Measurements from ENCODE around the gene SLC44A3. TPM values are rescaled to one million over a fixed set of nuclear protein-coding genes. Genes with fewer than 3 reads are reported as not detected.

Gene SLC44A3
- total RNA-seq, 1 donor from 2014 or later, result 2.6 TPM

GRCh38 chr1:94784190-94784515, 36.0 kb upstream of the SLC44A3 start:
- no peaks in the 10 kb centered on the region for H3K9me3 ChIP-seq (ENCODE audit: control insufficient read depth in 3 of 3, low read length in 3 of 3)
- peaks cover 4 to 8% (median 7%) of the 10 kb centered on the region in 3 donors for H3K4me1 ChIP-seq (ENCODE audit: control insufficient read depth in 3 of 3, insufficient read depth in 3 of 3, low read length in 3 of 3)
- H3K9ac ChIP-seq (ENCODE audit: low read depth in 1 of 3, low read length in 3 of 3), result no peak overlapping the region
- H3K27ac ChIP-seq (ENCODE audit: low read depth, low read length), result peak overlapping the region; percentile 51
- peak overlapping the region in 1 of 3 donors; percentile 13 for H3K4me3 ChIP-seq (ENCODE audit: low read length in 3 of 3)
- H3K36me3 ChIP-seq (ENCODE audit: control insufficient read depth in 3 of 3, insufficient read depth in 3 of 3, low read length in 3 of 3), result no peaks in the 10 kb centered on the region
- H3K27me3 ChIP-seq (ENCODE audit: control insufficient read depth in 3 of 3, insufficient read depth in 3 of 3, low read length in 3 of 3), result peaks cover 0 to 3% (median 0%) of the 10 kb centered on the region in 3 donors

DNA sequence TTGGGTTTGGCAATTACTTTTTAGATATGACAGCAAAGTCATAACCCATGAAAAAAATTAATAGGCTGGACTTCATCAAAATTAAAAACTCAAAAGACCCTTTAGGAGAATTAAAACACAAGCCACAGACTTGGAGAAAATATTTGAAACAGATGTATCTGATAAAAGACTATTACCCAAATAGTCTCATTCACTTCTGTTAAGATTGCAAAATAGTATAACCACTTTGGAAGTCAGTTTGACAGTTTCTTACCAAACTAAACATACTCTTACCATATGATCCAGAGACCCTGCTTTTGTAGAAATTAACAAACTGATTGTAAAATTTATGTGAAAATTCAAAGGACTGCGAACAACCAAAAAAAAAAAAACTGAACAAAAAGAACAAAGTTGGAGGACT, 32.5 kb upstream of the SLC44A3 start:
- Histone ChIP-seq H3K27me3 (ENCODE audit: control insufficient read depth in 3 of 3, insufficient read depth in 3 of 3, low read length in 3 of 3) (no peaks in the 10 kb centered on the region), H3K36me3 (ENCODE audit: control insufficient read depth in 3 of 3, insufficient read depth in 3 of 3, low read length in 3 of 3) (no peaks in the 10 kb centered on the region), H3K4me3 (ENCODE audit: low read length in 3 of 3) (no peak overlapping the region), H3K9ac (ENCODE audit: low read depth in 1 of 3, low read length in 3 of 3) (no peak overlapping the region), H3K27ac (ENCODE audit: low read depth, low read length) (no peak overlapping the region), H3K4me1 (ENCODE audit: control insufficient read depth in 3 of 3, insufficient read depth in 3 of 3, low read length in 3 of 3) (peaks cover 7 to 14% (median 7%) of the 10 kb centered on the region in 3 donors), H3K9me3 (ENCODE audit: control insufficient read depth in 3 of 3, low read length in 3 of 3) (no peaks in the 10 kb centered on the region)

GRCh38 chr1:94790246-94790645, 29.9 kb upstream of the SLC44A3 start:
- Histone ChIP-seq H3K4me3 (ENCODE audit: low read length in 3 of 3) (no peak overlapping the region), H3K9me3 (ENCODE audit: control insufficient read depth in 3 of 3, low read length in 3 of 3) (no peaks in the 10 kb centered on the region), H3K27me3 (ENCODE audit: control insufficient read depth in 3 of 3, insufficient read depth in 3 of 3, low read length in 3 of 3) (no peaks in the 10 kb centered on the region), H3K27ac (ENCODE audit: low read depth, low read length) (no peak overlapping the region), H3K4me1 (ENCODE audit: control insufficient read depth in 3 of 3, insufficient read depth in 3 of 3, low read length in 3 of 3) (peaks cover 4 to 16% (median 7%) of the 10 kb centered on the region in 3 donors), H3K9ac (ENCODE audit: low read depth in 1 of 3, low read length in 3 of 3) (no peak overlapping the region), H3K36me3 (ENCODE audit: control insufficient read depth in 3 of 3, insufficient read depth in 3 of 3, low read length in 3 of 3) (no peaks in the 10 kb centered on the region)

GRCh38 chr1:94790670-94791069, 29.5 kb upstream of the SLC44A3 start:
- H3K27ac ChIP-seq (ENCODE audit: low read depth, low read length), result no peak overlapping the region
- H3K27me3 ChIP-seq (ENCODE audit: control insufficient read depth in 3 of 3, insufficient read depth in 3 of 3, low read length in 3 of 3), result no peaks in the 10 kb centered on the region
- no peak overlapping the region for H3K9ac ChIP-seq (ENCODE audit: low read depth in 1 of 3, low read length in 3 of 3)
- no peaks in the 10 kb centered on the region for H3K9me3 ChIP-seq (ENCODE audit: control insufficient read depth in 3 of 3, low read length in 3 of 3)
- H3K4me1 ChIP-seq (ENCODE audit: control insufficient read depth in 3 of 3, insufficient read depth in 3 of 3, low read length in 3 of 3), result peaks cover 4 to 16% (median 7%) of the 10 kb centered on the region in 3 donors
- no peaks in the 10 kb centered on the region for H3K36me3 ChIP-seq (ENCODE audit: control insufficient read depth in 3 of 3, insufficient read depth in 3 of 3, low read length in 3 of 3)
- H3K4me3 ChIP-seq (ENCODE audit: low read length in 3 of 3), result no peak overlapping the region

GRCh38 chr1:94792473-94793295, 27.5 kb upstream of the SLC44A3 start:
- H3K4me3 ChIP-seq (ENCODE audit: low read length in 3 of 3), result peak overlapping the region in 1 of 3 donors; percentile 25
- peaks cover 4 to 16% (median 7%) of the 10 kb centered on the region in 3 donors for H3K4me1 ChIP-seq (ENCODE audit: control insufficient read depth in 3 of 3, insufficient read depth in 3 of 3, low read length in 3 of 3)
- no peaks in the 10 kb centered on the region for H3K9me3 ChIP-seq (ENCODE audit: control insufficient read depth in 3 of 3, low read length in 3 of 3)
- no peak overlapping the region for H3K9ac ChIP-seq (ENCODE audit: low read depth in 1 of 3, low read length in 3 of 3)
- H3K36me3 ChIP-seq (ENCODE audit: control insufficient read depth in 3 of 3, insufficient read depth in 3 of 3, low read length in 3 of 3), result no peaks in the 10 kb centered on the region
- no peaks in the 10 kb centered on the region for H3K27me3 ChIP-seq (ENCODE audit: control insufficient read depth in 3 of 3, insufficient read depth in 3 of 3, low read length in 3 of 3)
- peak overlapping the region; percentile 64 for H3K27ac ChIP-seq (ENCODE audit: low read depth, low read length)

GRCh38 chr1:94793296-94793656, 26.9 kb upstream of the SLC44A3 start:
- Histone ChIP-seq H3K27me3 (ENCODE audit: control insufficient read depth in 3 of 3, insufficient read depth in 3 of 3, low read length in 3 of 3) (no peaks in the 10 kb centered on the region), H3K9me3 (ENCODE audit: control insufficient read depth in 3 of 3, low read length in 3 of 3) (no peaks in the 10 kb centered on the region), H3K4me3 (ENCODE audit: low read length in 3 of 3) (no peak overlapping the region), H3K4me1 (ENCODE audit: control insufficient read depth in 3 of 3, insufficient read depth in 3 of 3, low read length in 3 of 3) (peaks cover 4 to 16% (median 7%) of the 10 kb centered on the region in 3 donors), H3K36me3 (ENCODE audit: control insufficient read depth in 3 of 3, insufficient read depth in 3 of 3, low read length in 3 of 3) (no peaks in the 10 kb centered on the region), H3K27ac (ENCODE audit: low read depth, low read length) (peak overlapping the region; percentile 64), H3K9ac (ENCODE audit: low read depth in 1 of 3, low read length in 3 of 3) (no peak overlapping the region)

GRCh38 chr1:94795434-94795833, 24.7 kb upstream of the SLC44A3 start:
- no peak overlapping the region for H3K27ac ChIP-seq (ENCODE audit: low read depth, low read length)

DNA sequence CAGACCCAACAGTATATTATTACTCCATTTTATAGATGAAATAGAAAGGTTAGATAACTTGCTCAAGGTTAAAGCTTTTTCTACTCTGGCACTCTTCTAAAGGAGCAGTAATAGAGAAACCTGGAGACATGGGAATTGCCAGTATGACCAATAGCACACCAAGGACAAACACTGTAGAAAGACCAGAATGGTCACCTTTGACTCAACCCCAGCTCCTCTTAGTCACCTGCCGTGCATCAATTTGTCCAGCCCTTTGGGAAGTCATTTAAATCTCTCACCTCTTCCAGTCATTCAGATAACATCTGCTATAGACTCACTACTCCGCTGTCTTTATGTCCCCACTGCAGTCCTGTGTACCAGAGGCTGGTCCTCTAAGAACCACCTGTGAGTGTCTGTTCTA, 23.9 kb upstream of the SLC44A3 start:
- Histone ChIP-seq H3K9ac (ENCODE audit: low read depth in 1 of 3, low read length in 3 of 3) (no peak overlapping the region), H3K36me3 (ENCODE audit: control insufficient read depth in 3 of 3, insufficient read depth in 3 of 3, low read length in 3 of 3) (no peaks in the 10 kb centered on the region), H3K9me3 (ENCODE audit: control insufficient read depth in 3 of 3, low read length in 3 of 3) (no peaks in the 10 kb centered on the region), H3K27me3 (ENCODE audit: control insufficient read depth in 3 of 3, insufficient read depth in 3 of 3, low read length in 3 of 3) (no peaks in the 10 kb centered on the region), H3K27ac (ENCODE audit: low read depth, low read length) (no peak overlapping the region), H3K4me3 (ENCODE audit: low read length in 3 of 3) (no peak overlapping the region), H3K4me1 (ENCODE audit: control insufficient read depth in 3 of 3, insufficient read depth in 3 of 3, low read length in 3 of 3) (peaks cover 4 to 16% (median 7%) of the 10 kb centered on the region in 3 donors)

More at GRCh38 chr1:94795434-94795833, 24.7 kb upstream of the SLC44A3 start:
- Histone ChIP-seq H3K36me3 (ENCODE audit: control insufficient read depth in 3 of 3, insufficient read depth in 3 of 3, low read length in 3 of 3) (no peaks in the 10 kb centered on the region), H3K9ac (ENCODE audit: low read depth in 1 of 3, low read length in 3 of 3) (no peak overlapping the region), H3K4me3 (ENCODE audit: low read length in 3 of 3) (no peak overlapping the region), H3K4me1 (ENCODE audit: control insufficient read depth in 3 of 3, insufficient read depth in 3 of 3, low read length in 3 of 3) (peaks cover 4 to 16% (median 7%) of the 10 kb centered on the region in 3 donors), H3K27me3 (ENCODE audit: control insufficient read depth in 3 of 3, insufficient read depth in 3 of 3, low read length in 3 of 3) (no peaks in the 10 kb centered on the region), H3K9me3 (ENCODE audit: control insufficient read depth in 3 of 3, low read length in 3 of 3) (no peaks in the 10 kb centered on the region)

GRCh38 chr1:94797291-94797690, 22.9 kb upstream of the SLC44A3 start:
- Histone ChIP-seq H3K9me3 (ENCODE audit: control insufficient read depth in 3 of 3, low read length in 3 of 3) (no peaks in the 10 kb centered on the region), H3K27ac (ENCODE audit: low read depth, low read length) (no peak overlapping the region), H3K9ac (ENCODE audit: low read depth in 1 of 3, low read length in 3 of 3) (no peak overlapping the region), H3K4me1 (ENCODE audit: control insufficient read depth in 3 of 3, insufficient read depth in 3 of 3, low read length in 3 of 3) (peaks cover 8 to 21% (median 9%) of the 10 kb centered on the region in 3 donors), H3K27me3 (ENCODE audit: control insufficient read depth in 3 of 3, insufficient read depth in 3 of 3, low read length in 3 of 3) (no peaks in the 10 kb centered on the region), H3K4me3 (ENCODE audit: low read length in 3 of 3) (no peak overlapping the region), H3K36me3 (ENCODE audit: control insufficient read depth in 3 of 3, insufficient read depth in 3 of 3, low read length in 3 of 3) (no peaks in the 10 kb centered on the region)

DNA sequence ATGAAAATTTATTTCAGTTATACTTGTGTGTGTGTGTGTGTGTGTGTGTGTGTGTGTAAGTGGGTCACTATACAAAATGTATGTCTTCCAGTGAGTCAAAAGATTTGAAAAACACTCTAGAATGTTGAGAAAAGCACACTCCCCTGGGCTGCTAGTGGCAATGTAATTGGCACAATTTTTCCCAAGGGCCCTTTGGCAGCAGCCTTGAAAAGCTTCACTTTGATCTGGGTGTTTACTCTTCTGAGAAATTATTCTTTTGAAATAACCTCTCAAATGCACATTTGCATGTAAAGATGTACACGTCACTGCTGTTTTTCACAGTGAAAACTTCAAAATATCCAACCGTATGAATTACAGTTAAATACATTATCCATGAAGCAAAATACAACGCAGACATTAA, 22.1 kb upstream of the SLC44A3 start:
- Histone ChIP-seq H3K9me3 (ENCODE audit: control insufficient read depth in 3 of 3, low read length in 3 of 3) (no peaks in the 10 kb centered on the region), H3K27ac (ENCODE audit: low read depth, low read length) (no peak overlapping the region), H3K4me3 (ENCODE audit: low read length in 3 of 3) (no peak overlapping the region), H3K36me3 (ENCODE audit: control insufficient read depth in 3 of 3, insufficient read depth in 3 of 3, low read length in 3 of 3) (no peaks in the 10 kb centered on the region), H3K27me3 (ENCODE audit: control insufficient read depth in 3 of 3, insufficient read depth in 3 of 3, low read length in 3 of 3) (no peaks in the 10 kb centered on the region), H3K9ac (ENCODE audit: low read depth in 1 of 3, low read length in 3 of 3) (no peak overlapping the region), H3K4me1 (ENCODE audit: control insufficient read depth in 3 of 3, insufficient read depth in 3 of 3, low read length in 3 of 3) (peaks cover 9 to 17% (median 10%) of the 10 kb centered on the region in 3 donors)
